ENCODE data around the gene ARHGAP18.

ARHGAP18 gene, protein sequence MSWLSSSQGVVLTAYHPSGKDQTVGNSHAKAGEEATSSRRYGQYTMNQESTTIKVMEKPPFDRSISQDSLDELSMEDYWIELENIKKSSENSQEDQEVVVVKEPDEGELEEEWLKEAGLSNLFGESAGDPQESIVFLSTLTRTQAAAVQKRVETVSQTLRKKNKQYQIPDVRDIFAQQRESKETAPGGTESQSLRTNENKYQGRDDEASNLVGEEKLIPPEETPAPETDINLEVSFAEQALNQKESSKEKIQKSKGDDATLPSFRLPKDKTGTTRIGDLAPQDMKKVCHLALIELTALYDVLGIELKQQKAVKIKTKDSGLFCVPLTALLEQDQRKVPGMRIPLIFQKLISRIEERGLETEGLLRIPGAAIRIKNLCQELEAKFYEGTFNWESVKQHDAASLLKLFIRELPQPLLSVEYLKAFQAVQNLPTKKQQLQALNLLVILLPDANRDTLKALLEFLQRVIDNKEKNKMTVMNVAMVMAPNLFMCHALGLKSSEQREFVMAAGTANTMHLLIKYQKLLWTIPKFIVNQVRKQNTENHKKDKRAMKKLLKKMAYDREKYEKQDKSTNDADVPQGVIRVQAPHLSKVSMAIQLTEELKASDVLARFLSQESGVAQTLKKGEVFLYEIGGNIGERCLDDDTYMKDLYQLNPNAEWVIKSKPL

DNA sequence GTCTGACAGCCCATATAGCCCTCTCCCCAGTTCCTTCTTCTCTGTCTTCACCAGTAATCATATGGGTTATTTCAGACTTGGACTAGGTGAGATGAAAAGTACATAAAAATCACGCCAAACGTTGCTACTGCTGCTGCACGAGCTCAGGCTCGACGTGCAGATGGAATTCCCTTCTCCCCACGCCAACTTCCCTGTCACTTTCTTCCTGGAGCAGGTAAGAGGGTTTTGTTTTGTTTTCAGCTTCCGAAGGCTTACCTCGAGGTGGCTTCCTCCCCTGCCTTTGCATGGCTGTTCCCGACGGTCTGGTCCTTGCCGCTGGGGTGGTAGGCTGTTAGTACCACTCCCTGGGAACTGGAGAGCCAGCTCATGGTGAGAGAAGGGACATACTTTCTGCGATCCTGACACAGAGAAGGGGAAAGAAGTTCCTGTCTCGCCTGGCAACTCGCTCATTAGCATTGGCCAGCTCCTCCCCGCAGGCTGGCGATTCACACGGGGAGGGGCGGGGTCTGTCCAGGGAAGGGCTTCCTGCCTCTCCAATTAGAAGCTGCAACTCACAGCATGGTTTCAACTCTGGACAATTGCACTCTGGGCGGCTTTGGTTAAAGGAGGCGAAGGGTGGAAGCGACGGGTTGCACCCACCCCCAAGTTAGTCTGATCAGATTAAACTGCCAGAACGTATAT, at the start of gene ARHGAP18:
Gene ARHGAP18 (minus strand): TSS at position 409 of the 681 bp plus-strand sequence. CDS start 41 bp downstream, at position 368.
- peak; percentile 60 to 61 for DNase-seq (ENCODE audit: low read depth in 2 of 2)

- no peak for DNase-seq (ENCODE audit: low read depth in 2 of 2)
These were observed 45.8 kb upstream of the ARHGAP18 start for GRCh38 chr6:129755787-129756186.

GRCh38 chr6:129754750-129755149, 44.8 kb upstream of the ARHGAP18 start:
- no peak for DNase-seq (ENCODE audit: low read depth in 2 of 2)

DNA sequence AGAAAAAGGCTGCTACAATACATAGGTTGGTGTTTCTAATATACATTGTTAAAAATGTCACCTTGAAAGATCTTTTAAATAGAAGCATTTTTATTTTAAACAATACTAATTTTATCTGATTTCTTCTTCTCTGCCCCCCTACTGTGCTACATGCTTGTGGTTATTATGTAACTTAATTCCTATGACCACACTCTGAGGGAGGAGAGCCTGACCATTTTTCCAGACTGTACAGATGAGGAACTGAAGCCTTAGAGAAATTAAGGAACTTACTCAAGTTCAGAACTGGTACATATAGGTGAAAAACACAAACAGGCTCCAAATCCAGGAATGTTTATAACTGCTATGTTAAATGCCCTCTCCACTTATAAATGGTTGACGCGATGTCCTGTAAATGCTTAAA, 43.4 kb upstream of the ARHGAP18 start:
- no peak for DNase-seq (ENCODE audit: low read depth in 2 of 2)

- no peak for DNase-seq (ENCODE audit: low read depth in 2 of 2)
These were observed 41.4 kb upstream of the ARHGAP18 start for GRCh38 chr6:129751384-129751783.

DNA sequence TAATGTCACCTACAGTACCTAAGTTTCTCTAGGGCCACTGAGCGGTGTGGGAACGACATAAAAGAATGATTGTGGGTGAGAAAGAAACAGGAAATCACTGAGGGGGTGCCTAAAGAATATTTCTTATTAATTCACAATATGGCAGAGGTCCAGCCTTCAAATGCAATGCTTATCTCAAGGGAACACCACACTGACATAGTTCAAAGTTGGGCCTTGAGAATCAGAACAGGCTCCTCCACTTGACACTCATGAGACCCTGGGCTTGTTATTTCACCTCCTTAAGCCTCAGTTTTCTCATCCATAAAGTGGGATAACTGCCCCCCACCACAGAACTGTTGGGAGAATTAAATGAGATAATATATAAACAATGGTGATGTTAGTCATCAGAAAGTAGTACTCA, 40.4 kb upstream of the ARHGAP18 start:
- DNase-seq (ENCODE audit: low read depth in 2 of 2) = no peak

DNA sequence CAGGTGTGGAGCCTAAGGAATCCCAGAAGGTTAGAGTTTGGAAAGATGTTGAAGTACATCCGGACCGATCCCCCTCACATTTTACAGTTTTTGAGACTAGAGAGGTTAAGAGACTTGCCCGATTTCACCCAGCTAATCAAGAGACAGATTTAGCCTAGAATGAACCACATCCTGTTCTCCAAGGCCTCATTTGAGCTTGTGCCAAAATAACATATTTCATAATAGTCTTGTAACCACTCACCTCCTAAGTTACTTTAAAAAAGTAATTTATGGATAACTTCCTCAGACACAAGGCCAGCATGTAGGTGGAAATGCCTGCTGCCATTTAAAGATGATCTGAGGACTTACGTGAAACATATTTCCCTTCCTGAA, 39.8 kb upstream of the ARHGAP18 start:
- no peak for DNase-seq (ENCODE audit: low read depth in 2 of 2)

DNA sequence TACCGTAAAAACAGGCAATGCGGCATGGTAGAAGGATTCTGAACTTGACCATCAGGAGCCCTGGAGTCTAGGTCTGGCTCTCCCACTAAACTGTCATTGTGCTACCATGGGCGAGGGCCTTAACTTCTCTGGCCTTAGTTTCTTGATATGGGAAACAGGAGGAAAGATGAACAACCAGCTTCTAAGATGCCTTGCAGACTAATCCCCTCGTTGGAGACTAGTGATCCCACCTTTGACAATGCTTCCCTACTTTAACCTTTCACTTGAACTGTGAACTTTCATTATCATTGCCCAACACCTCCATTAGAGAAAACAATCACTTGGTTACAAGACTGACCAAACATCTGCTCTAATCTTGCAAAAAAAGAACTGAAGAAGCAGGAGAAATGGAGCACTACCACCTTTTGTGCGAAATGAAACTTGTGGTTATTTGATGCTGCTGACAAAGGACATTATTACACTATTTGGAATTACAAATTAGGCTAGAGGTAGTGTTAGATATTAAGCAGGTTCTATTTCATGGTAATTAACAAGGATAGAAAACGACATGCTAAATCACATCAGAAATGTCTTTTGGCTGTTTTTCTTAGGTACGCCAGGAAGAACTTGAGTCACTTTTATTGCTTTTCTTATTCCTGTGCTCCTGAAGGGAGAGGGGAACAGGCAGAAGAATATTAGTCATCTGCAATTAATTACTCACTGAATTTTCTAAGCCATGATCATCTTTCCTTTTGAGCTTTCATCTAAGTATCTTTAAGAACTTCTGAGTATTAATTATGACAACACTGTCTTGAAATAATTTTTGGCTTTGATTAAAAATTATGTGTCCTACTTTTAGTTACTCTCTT, 39.1 kb upstream of the ARHGAP18 start:
- DNase-seq (ENCODE audit: low read depth in 2 of 2) = no peak

DNA sequence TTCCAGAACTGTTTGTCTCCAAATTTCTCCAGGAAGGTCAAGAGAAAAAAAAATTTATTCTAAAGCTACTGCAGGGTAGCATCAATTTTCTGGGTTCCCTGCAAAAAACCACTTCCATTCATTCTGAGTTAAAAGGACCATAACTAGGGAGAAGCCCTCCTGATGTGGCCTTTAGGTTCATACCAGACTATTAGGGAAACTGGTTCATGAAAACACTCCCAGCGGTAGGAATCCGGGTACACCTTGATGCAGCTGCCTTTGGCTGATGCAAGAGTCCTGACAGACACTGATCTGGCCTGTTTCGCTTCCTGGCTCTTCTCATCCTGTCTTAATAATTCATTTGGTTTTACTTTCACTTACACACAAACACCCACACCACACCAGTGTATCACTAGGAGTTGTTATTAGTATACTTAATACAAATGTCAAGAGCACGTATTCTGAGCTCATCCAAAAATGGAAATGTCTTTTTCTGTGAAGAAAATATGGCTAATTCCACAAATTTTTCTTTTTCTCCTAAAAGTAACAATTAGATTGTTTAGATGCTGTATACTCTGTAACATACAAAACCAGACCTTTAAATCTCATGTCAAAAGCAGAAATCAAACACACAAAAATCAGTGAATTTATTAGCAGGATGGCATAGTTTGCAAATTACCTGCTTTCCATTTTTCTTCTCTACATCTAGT, 38.4 kb upstream of the ARHGAP18 start:
- DNase-seq (ENCODE audit: low read depth in 2 of 2) = peak; percentile 36 to 38

GRCh38 chr6:129747588-129748112, 37.7 kb upstream of the ARHGAP18 start:
- no peak for DNase-seq (ENCODE audit: low read depth in 2 of 2)

- DNase-seq (ENCODE audit: low read depth in 2 of 2) = no peak
These were observed 34.9 kb upstream of the ARHGAP18 start for GRCh38 chr6:129744880-129745237.

GRCh38 chr6:129744201-129744879, 34.4 kb upstream of the ARHGAP18 start:
- no peak for DNase-seq (ENCODE audit: low read depth in 2 of 2)

DNA sequence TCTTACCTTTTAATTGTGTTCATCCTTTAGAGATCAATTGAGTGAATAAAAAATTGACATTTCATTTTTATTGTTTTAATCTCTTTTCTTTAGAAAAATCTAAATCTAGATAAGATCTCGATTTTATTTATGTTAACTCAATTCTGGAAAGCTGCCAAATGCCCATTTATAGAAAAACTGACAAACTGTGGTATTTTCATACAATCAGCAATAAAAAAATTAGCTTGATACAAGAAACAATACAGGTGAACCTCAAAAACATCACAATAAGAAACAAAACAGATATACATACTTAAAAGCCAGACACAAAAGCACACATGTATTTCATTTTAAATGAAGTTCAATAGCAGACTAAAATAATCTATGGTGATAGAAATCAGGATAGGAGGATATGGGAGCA, 30.0 kb upstream of the ARHGAP18 start:
- DNase-seq (ENCODE audit: low read depth in 2 of 2) = no peak

DNA sequence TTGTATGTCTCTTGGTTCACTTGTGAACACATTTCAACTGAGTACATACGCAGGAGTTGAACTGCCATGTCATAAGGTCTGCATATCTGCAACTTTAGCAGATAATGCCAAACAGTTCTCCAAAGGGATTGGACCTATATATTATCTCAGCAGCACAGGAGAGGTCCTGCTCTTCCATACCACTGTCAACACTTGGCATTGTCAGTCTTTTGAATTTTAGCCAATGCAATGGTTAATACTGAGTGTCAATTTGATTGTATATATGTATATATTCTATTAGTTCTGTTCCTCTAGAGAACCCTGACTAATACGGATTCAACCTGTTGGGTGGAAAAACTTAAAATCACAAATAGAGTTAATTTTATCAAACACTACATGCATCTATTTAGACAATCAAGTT, 26.1 kb upstream of the ARHGAP18 start:
- no peak for DNase-seq (ENCODE audit: low read depth in 2 of 2)

GRCh38 chr6:129733290-129733689, 23.3 kb upstream of the ARHGAP18 start:
- DNase-seq (ENCODE audit: low read depth in 2 of 2) = no peak

GRCh38 chr6:129732542-129732941, 22.6 kb upstream of the ARHGAP18 start:
- no peak for DNase-seq (ENCODE audit: low read depth in 2 of 2)

- DNase-seq (ENCODE audit: low read depth in 2 of 2) = no peak
These were observed 22.1 kb upstream of the ARHGAP18 start for GRCh38 chr6:129732034-129732433.

DNA sequence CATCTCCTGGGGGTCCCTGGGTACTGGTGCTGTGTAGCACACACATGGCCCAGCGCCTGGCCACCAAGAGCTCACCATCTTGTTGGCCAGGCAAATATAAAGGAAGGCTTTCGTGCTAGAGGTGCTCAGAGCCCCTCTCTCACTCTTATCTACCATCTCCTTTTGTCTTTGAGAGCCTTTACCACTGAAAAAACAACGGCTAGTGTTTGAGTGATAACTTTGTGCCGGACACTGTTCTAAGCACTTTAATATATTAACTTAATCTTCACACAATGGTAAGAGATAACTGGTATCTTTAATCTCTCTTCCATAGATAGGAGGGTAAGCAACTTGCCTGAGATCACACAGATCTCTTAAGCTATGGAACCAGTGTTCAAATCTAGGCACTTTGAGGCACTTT, 21.5 kb upstream of the ARHGAP18 start:
- DNase-seq (ENCODE audit: low read depth in 2 of 2) = no peak

DNA sequence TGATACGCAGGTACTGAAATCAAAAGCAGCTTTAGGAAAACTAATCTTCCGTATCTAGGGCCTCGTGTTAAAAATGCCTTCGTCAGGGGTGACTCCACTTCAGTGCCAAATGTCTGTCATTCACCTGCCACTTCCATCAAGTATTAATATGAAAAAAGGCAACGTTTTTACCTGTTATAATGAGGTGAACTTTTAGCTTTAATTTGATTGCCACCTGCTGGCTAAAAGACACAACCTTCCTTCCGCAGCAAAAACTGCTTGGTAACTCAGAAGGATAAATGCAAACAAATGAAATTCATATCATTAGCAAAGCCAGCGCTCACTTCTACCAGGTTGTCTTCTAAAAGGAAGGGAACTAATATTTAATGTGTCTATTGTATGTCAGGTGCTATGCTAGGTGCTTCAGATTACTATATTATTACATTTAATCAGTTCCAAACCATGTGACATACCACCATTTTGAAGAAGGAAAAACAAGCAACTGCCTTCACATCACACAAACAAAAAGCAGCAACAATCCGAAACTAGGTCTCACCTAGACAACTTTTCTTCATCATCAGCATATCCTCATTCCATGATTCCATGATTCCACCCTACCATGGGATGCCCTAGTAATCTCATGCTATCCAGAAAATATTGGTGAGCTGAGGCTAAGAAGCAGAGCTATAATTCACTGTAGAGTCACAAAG, 20.6 kb upstream of the ARHGAP18 start:
- DNase-seq (ENCODE audit: low read depth in 2 of 2) = no peak

- no peak for DNase-seq (ENCODE audit: low read depth in 2 of 2)
These were observed 16.7 kb upstream of the ARHGAP18 start for GRCh38 chr6:129726650-129727049.

All from activated CD4-positive, alpha-beta T cell treated with anti-CD3 and anti-CD28 coated beads for 24 hours (primary cell).